ENCODE measurements around the gene RGS7.

Gene RGS7

GRCh38 chr1:241270016-241270415 lies 87.0 kb downstream of the RGS7 start:
- H4K20me1 ChIP-seq (ENCODE audit: insufficient read depth, low read length, poor library complexity, severe bottlenecking), result no peaks in the 10 kb centered on the region
- H3K9ac ChIP-seq (ENCODE audit: low read depth, low read length, poor library complexity, severe bottlenecking), result no peak overlapping the region
- H3K36me3 ChIP-seq (ENCODE audit: insufficient read depth, low read length), result no peaks in the 10 kb centered on the region
- H3K27me3 ChIP-seq (ENCODE audit: insufficient read depth, low read length, poor library complexity, severe bottlenecking), result no peaks in the 10 kb centered on the region
- H2AFZ ChIP-seq (ENCODE audit: low read length), result no peak overlapping the region
- no peaks in the 10 kb centered on the region for H3K4me1 ChIP-seq (ENCODE audit: insufficient read depth, low read length, poor library complexity, severe bottlenecking)
- no peaks in the 10 kb centered on the region for H3F3A ChIP-seq (ENCODE audit: low read depth)
- H3K9me3 ChIP-seq (ENCODE audit: insufficient read depth, low read depth, low read length), result peaks cover 11% of the 10 kb centered on the region; the same call in 1 of the 2 replicates
- H3K79me2 ChIP-seq (ENCODE audit: insufficient read depth, low read length), result no peaks in the 10 kb centered on the region
- H3K9me2 ChIP-seq (replicated peaks; ENCODE audit: low read depth, low read length), result no peaks in the 10 kb centered on the region
- H3K4me2 ChIP-seq (ENCODE audit: low read depth, low read length, poor library complexity, severe bottlenecking), result no peak overlapping the region
- H3K4me3 ChIP-seq (ENCODE audit: low read length, poor library complexity, severe bottlenecking), result no peak overlapping the region
- TF ChIP-seq, protein P1, sequence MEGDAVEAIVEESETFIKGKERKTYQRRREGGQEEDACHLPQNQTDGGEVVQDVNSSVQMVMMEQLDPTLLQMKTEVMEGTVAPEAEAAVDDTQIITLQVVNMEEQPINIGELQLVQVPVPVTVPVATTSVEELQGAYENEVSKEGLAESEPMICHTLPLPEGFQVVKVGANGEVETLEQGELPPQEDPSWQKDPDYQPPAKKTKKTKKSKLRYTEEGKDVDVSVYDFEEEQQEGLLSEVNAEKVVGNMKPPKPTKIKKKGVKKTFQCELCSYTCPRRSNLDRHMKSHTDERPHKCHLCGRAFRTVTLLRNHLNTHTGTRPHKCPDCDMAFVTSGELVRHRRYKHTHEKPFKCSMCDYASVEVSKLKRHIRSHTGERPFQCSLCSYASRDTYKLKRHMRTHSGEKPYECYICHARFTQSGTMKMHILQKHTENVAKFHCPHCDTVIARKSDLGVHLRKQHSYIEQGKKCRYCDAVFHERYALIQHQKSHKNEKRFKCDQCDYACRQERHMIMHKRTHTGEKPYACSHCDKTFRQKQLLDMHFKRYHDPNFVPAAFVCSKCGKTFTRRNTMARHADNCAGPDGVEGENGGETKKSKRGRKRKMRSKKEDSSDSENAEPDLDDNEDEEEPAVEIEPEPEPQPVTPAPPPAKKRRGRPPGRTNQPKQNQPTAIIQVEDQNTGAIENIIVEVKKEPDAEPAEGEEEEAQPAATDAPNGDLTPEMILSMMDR (conservative IDR thresholded peaks at IDR 0.05; ENCODE audit: low read length), result no peak
- no peak for TF ChIP-seq EZH2phosphoT487 (IDR thresholded peaks at IDR 0.05; ENCODE audit: borderline replicate concordance)

DNA sequence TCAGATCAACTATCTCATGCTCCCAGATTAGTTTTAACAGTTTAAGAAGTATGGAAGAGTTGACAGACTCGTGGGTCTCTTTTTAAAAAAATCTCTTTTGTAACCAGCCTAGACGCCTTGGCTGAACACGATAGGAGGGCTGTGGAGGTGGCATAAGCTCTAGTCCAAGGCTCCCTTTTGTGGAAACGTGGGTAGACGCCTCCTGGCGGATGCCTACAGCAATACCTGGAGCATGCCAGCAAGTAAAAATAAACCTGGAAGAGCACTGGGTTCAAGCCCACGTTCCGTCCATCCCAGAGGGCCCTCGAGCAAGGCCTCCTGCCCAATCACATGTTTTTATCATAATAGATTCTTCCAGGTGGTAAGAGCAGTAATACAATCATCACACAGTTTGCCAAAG lies 87.9 kb downstream of the RGS7 start:
- Histone ChIP-seq H3K36me3 (ENCODE audit: insufficient read depth, low read length) (no peaks in the 10 kb centered on the region), H4K20me1 (ENCODE audit: insufficient read depth, low read length, poor library complexity, severe bottlenecking) (no peaks in the 10 kb centered on the region)

GRCh38 chr1:241266121-241266520 lies 90.9 kb downstream of the RGS7 start:
- H3K9me3 ChIP-seq (ENCODE audit: insufficient read depth, low read depth, low read length), result peaks cover 5% of the 10 kb centered on the region; the same call in 1 of the 2 replicates
- no peaks in the 10 kb centered on the region for H3K79me2 ChIP-seq (ENCODE audit: insufficient read depth, low read length)
- no peak overlapping the region for H2AFZ ChIP-seq (ENCODE audit: low read length)
- H3K4me2 ChIP-seq (ENCODE audit: low read depth, low read length, poor library complexity, severe bottlenecking), result no peak overlapping the region
- TF ChIP-seq, protein P1 (conservative IDR thresholded peaks at IDR 0.05; ENCODE audit: low read length), result no peak
- no peak for TF ChIP-seq EZH2phosphoT487 (IDR thresholded peaks at IDR 0.05; ENCODE audit: borderline replicate concordance)
- H3K9me2 ChIP-seq (replicated peaks; ENCODE audit: low read depth, low read length), result no peaks in the 10 kb centered on the region
- H3K4me3 ChIP-seq (ENCODE audit: low read length, poor library complexity, severe bottlenecking), result no peak overlapping the region
- H3F3A ChIP-seq (ENCODE audit: low read depth), result no peaks in the 10 kb centered on the region
- no peaks in the 10 kb centered on the region for H3K27me3 ChIP-seq (ENCODE audit: insufficient read depth, low read length, poor library complexity, severe bottlenecking)
- no peaks in the 10 kb centered on the region for H3K4me1 ChIP-seq (ENCODE audit: insufficient read depth, low read length, poor library complexity, severe bottlenecking)
- H4K20me1 ChIP-seq (ENCODE audit: insufficient read depth, low read length, poor library complexity, severe bottlenecking), result no peaks in the 10 kb centered on the region
- H3K9ac ChIP-seq (ENCODE audit: low read depth, low read length, poor library complexity, severe bottlenecking), result no peak overlapping the region
- H3K36me3 ChIP-seq (ENCODE audit: insufficient read depth, low read length), result no peaks in the 10 kb centered on the region

More for the DNA sequence above, 87.9 kb downstream of the RGS7 start:
- TF ChIP-seq, protein P1 (conservative IDR thresholded peaks at IDR 0.05; ENCODE audit: low read length), result no peak
- TF ChIP-seq EZH2phosphoT487 (IDR thresholded peaks at IDR 0.05; ENCODE audit: borderline replicate concordance), result no peak
- H3K27me3 ChIP-seq (ENCODE audit: insufficient read depth, low read length, poor library complexity, severe bottlenecking), result no peaks in the 10 kb centered on the region
- no peak overlapping the region for H2AFZ ChIP-seq (ENCODE audit: low read length)
- no peaks in the 10 kb centered on the region for H3F3A ChIP-seq (ENCODE audit: low read depth)
- peaks cover 11% of the 10 kb centered on the region; the same call in 1 of the 2 replicates for H3K9me3 ChIP-seq (ENCODE audit: insufficient read depth, low read depth, low read length)
- H3K4me1 ChIP-seq (ENCODE audit: insufficient read depth, low read length, poor library complexity, severe bottlenecking), result no peaks in the 10 kb centered on the region
- H3K4me3 ChIP-seq (ENCODE audit: low read length, poor library complexity, severe bottlenecking), result no peak overlapping the region
- H3K4me2 ChIP-seq (ENCODE audit: low read depth, low read length, poor library complexity, severe bottlenecking), result no peak overlapping the region
- H3K79me2 ChIP-seq (ENCODE audit: insufficient read depth, low read length), result no peaks in the 10 kb centered on the region
- no peaks in the 10 kb centered on the region for H3K9me2 ChIP-seq (replicated peaks; ENCODE audit: low read depth, low read length)
- no peak overlapping the region for H3K9ac ChIP-seq (ENCODE audit: low read depth, low read length, poor library complexity, severe bottlenecking)
